Aorta (tissue), 5 donors: ENCODE measurements around the gene ACBD3. TPM values are rescaled to one million over a fixed set of nuclear protein-coding genes. Genes with fewer than 3 reads are reported as not detected.

Source experiments
- ATAC-seq: fragments of 200-7000 bp; cut with Tn5 transposase; one replicate; pipeline ENCODE4 v1.9.1; 2022; ENCODE audit warnings: moderate library complexity; ENCODE audit not compliant: low FRiP score
- DNase-seq, 2 donors: peaks; one replicate each; pipeline ENCODE4 v3.0.0-alpha.2; 2020
- H3K27ac ChIP-seq, 2 donors: one replicate each; pipeline ENCODE4 v1.5.1; 2013; ENCODE audit warnings: low read length in 2 of 2, mild to moderate bottlenecking in 2 of 2, moderate library complexity in 2 of 2, control low read depth in 1 of 2, inconsistent platforms in 1 of 2, low read depth in 1 of 2
- H3K27me3 ChIP-seq, 2 donors: one replicate each; pipeline ENCODE4 v1.6.1; 2013; ENCODE audit warnings: control low read depth in 1 of 2, low read length in 1 of 2, mild to moderate bottlenecking in 1 of 2, moderate library complexity in 1 of 2; ENCODE audit not compliant: insufficient read depth in 2 of 2, control insufficient read depth in 1 of 2
- H3K36me3 ChIP-seq, 2 donors: one replicate each; pipeline ENCODE4 v1.6.1; 2013; ENCODE audit warnings: control low read depth in 1 of 2, low read length in 1 of 2, mild to moderate bottlenecking in 1 of 2; ENCODE audit not compliant: insufficient read depth in 2 of 2, control insufficient read depth in 1 of 2
- H3K4me1 ChIP-seq, 2 donors: one replicate each; pipeline ENCODE4 v1.6.1; 2013; ENCODE audit warnings: low read length in 2 of 2, control low read depth in 1 of 2, mild to moderate bottlenecking in 1 of 2, moderate library complexity in 1 of 2; ENCODE audit not compliant: insufficient read depth in 2 of 2, control insufficient read depth in 1 of 2
- H3K4me3 ChIP-seq, 2 donors: one replicate each; pipeline ENCODE4 v1.5.1; 2013; ENCODE audit warnings: low read length in 2 of 2, control low read depth in 1 of 2, mild to moderate bottlenecking in 1 of 2
- H3K9me3 ChIP-seq: one replicate; pipeline ENCODE4 v1.6.1; 2013; ENCODE audit warnings: mild to moderate bottlenecking, low read length; ENCODE audit not compliant: control insufficient read depth
- WGBS, 2 donors: extraction: QIAGEN DNeasy Blood & Tissue Kit; methylation state at CpG; one replicate each; pipeline ENCODE4 v1.1.7; 2013; 5-methylcytosine and 5-hydroxymethylcytosine counted together
- intact Hi-C, 2 donors: fragments of 100-400 bp; cut with DNase I; formaldehyde crosslinking; loops; one replicate each; pipeline versions ENCODE4 v1.14.2 to v1.15.0; 2022
- polyA plus RNA-seq, 2 donors: library from polyadenylated mRNA; stranded (reverse); fragments of 200-250 nt; gene quantifications; one replicate each; pipeline ENCODE4 v1.2.3, GENCODE V29; 2013
- total RNA-seq, 2 donors: library from RNA; stranded (reverse); fragmentation: NEBNext Ultra II Directional; extraction: Animal tissue kit (Norgen Biotek cat#: 25700); gene quantifications; one replicate each; pipeline ENCODE4 v1.2.1, GENCODE V29; 2021
- donor health status: healthy with polysubstance abuse.
- donor health status: Bipolar disorder and iron deficiency.
- donor health status: DM: no; HTN: no; CAD: no.
- donor health status: DM: no; HTN: no; CAD: no.
- donor health status: DM: yes; HTN: yes; CAD: no.

ACBD3 gene
- total and polyA plus RNA-seq, 4 donors: 14.2 to 45.5 (median 33.5) TPM

DNA sequence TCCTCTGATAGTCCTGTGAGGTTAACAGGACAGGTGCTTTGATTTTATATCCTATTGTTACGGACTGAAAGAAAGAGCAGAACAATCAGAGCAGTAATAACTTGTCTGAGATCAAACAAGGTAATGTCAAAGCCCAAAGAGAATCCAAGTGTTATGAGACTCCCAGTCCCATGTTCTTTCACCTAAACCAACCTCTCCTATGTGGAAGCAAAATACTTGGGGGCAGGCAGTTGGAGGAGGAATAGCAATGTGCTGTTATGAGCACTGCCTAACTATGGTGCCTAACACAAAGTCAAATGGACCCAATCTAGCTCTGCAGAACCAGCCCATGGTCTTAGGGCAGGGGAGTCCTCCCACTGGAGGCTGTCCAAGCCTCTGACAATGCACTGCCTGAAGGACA, 28.1 kb downstream of the ACBD3 start:
- Histone ChIP-seq H3K27ac (peak overlapping the region in 1 of 2 donors; percentile 57), H3K27me3 (no peaks in the 10 kb centered on the region), H3K9me3 (no peaks in the 10 kb centered on the region), H3K4me1 (no peaks in the 10 kb centered on the region), H3K36me3 (peaks cover 7 to 15% of the 10 kb centered on the region in 2 donors), H3K4me3 (no peak overlapping the region)
- intact Hi-C loops: no loop called here
- DNase-seq (no peak), ATAC-seq (no peak)
- 80 to 86% methylated on average over 1 of the region's 1 CpG for WGBS, 2 donors

DNA sequence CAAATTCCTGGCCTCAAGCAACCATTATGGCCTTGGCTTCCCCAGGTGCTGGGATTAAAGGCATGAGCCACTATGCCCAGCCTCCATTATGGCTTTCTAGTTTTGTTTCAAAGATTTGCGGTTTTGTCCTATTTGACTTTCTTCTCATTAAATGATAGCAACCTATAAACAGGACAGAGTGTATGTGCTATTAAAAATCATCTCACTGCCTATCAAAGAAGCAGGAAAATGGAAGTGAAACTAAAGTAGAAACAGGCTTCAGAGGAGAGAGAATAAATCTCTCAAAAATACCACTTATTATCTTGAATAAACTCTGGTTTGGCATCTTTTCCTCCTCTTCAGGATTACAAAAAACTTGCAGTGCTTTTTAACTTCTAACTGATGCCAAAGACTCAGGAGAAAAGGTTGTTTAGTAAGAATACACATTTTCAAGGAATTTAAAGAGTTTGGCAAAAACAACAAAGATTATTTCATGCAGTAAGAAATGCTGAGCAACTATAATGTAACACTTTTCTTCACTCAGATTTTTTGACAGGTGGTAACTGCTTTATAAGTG, 28.7 kb downstream of the ACBD3 start:
- 31 to 53% methylated on average over 1 of the region's 1 CpG for WGBS, 2 donors
- no peak overlapping the region for H3K4me3 ChIP-seq
- no peak for DNase-seq
- no peaks in the 10 kb centered on the region for H3K4me1 ChIP-seq
- no peak overlapping the region for H3K27ac ChIP-seq
- peaks cover 7 to 16% of the 10 kb centered on the region in 2 donors for H3K36me3 ChIP-seq
- no peaks in the 10 kb centered on the region for H3K27me3 ChIP-seq
- no peak for ATAC-seq
- intact Hi-C loops: no loop called here
- no peaks in the 10 kb centered on the region for H3K9me3 ChIP-seq

DNA sequence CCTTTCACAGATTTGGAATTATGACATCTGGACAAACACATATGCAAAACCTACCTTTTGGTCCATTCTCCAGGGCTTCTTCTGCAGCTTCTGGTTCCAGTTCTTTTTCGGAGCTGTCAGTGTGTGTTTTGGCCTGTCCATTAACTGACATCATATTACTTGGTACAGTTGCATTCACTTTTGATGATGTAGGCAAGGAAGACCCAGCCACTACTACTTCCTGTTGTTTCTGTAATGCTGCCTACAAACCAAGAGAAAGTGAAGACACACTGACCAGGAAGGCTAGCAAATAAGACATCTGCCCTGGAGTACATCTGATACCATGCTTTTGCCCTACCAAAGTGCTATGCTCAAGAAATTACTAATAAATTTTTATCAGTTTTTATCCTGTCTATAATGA, 31.9 kb downstream of the ACBD3 start:
- Histone ChIP-seq H3K9me3 (no peaks in the 10 kb centered on the region), H3K27me3 (no peaks in the 10 kb centered on the region), H3K36me3 (peaks cover 5 to 14% of the 10 kb centered on the region in 2 donors), H3K4me1 (no peaks in the 10 kb centered on the region), H3K4me3 (no peak overlapping the region), H3K27ac (no peak overlapping the region)
- WGBS, 2 donors: 3 to 5% methylated on average over 1 of the region's 1 CpG
- no peak for ATAC-seq
- no peak for DNase-seq
- intact Hi-C loops: no loop called here

DNA sequence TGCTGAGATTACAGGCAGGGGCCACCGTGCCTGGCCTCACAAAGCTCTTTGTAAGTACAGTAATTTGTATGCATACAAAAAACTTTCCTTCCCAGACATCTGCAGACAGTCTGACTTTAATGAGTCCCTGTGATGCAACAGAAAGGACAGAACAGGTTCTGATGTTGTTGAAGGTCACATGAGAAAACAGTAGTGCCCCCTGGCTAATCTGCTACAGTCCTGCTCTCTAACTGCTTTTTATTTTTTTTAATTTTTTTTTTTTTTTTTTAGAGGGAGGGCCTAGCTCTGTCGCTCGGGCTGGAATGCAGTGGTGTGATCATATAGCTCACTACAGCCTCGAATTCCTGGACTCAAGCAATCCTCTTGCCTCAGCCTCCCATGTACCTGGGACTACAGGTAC, 36.7 kb downstream of the ACBD3 start:
- no peaks in the 10 kb centered on the region for H3K27me3 ChIP-seq
- H3K4me1 ChIP-seq: no peaks in the 10 kb centered on the region
- peaks cover 5 to 12% of the 10 kb centered on the region in 2 donors for H3K36me3 ChIP-seq
- DNase-seq (no peak), ATAC-seq (no peak)
- 61 to 65% methylated on average over 4 of the region's 4 CpGs for WGBS, 2 donors
- intact Hi-C loops: no loop called here
- H3K9me3 ChIP-seq: no peaks in the 10 kb centered on the region
- H3K27ac ChIP-seq: no peak overlapping the region
- H3K4me3 ChIP-seq: no peak overlapping the region

DNA sequence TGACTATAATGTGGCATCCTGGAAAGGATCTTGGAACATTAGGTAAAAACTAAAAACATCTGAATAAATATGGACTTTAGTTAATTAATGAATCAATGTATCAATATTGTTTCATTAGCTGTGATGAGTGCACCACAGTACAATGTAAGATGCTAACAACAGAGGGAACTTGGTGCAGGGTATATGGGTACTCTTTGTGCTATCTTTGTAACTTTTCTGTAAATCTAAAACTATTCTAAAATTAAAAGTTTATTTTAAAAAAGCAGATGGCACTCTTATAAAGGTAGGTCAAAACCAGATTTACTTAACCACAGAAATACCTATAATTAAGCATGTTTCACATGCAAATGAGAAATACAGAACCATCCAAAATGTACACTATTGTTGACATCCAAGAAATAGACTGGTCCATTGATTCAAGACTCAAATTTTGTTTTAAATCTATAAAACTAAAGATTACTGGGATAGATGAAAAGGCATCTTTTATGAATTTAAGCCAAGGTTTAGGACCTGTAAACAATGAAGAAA, 38.4 kb downstream of the ACBD3 start:
- Histone ChIP-seq H3K36me3 (peaks cover 5% of the 10 kb centered on the region in 2 donors), H3K9me3 (no peaks in the 10 kb centered on the region), H3K27ac (no peak overlapping the region), H3K4me1 (no peaks in the 10 kb centered on the region), H3K27me3 (no peaks in the 10 kb centered on the region), H3K4me3 (no peak overlapping the region)
- DNase-seq (no peak), ATAC-seq (no peak)
- intact Hi-C loops: no loop called here

DNA sequence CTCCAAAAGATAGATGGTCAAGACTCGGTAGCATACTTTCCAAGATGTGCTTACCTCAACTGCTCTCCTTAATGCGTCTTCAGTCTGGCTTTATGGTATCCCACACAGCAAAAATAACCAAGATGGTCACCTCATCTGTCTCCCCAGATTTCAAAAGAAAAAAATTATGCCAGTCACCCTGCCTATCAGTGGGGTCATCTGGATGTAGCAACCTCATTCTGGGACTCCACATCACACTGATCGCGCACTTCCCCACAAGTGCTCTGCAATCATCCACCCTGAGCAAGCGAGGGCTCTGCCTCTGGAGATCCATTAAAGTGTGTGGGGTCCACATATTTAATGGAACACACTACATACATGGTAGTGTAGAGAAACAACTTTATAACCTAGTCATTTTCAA, 42.5 kb downstream of the ACBD3 start:
- DNase-seq (no peak), ATAC-seq (no peak)
- Histone ChIP-seq H3K27ac (no peak overlapping the region), H3K9me3 (no peaks in the 10 kb centered on the region), H3K27me3 (no peaks in the 10 kb centered on the region), H3K4me3 (no peak overlapping the region), H3K36me3 (peaks cover 0 to 3% of the 10 kb centered on the region in 2 donors), H3K4me1 (no peaks in the 10 kb centered on the region)
- intact Hi-C loops: loop anchor here in 1 of 2 donors (5.0 kb wide), 1 partner anchor 38 kb away; no protein-coding TSS in a partner anchor
- 86 to 89% methylated on average over 5 of the region's 5 CpGs for WGBS, 2 donors

DNA sequence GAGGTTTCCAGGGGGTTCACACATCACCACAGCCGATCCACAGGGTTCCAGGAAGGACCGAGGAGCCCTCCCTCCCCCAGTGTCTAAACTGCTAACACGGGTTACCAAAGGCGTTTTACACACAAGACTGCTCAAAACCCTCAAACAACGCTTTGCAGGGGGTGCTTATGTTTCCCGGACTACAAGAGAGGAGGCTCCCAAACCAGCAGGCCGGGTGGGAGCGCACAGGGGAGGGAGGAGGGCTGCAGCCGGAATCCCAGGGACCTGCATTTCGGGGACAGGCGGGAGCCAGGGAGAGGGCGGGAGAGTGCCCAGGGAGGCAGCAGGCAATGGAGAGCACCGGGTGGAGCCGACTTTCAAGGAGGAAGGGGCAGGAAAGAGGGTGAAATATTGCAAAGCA, 50.8 kb downstream of the ACBD3 start:
- ATAC-seq (no peak), DNase-seq (peak in 1 of 2 donors; percentile 68)
- intact Hi-C loops: no loop called here
- H3K4me1 ChIP-seq: no peaks in the 10 kb centered on the region
- no peaks in the 10 kb centered on the region for H3K36me3 ChIP-seq
- WGBS, 2 donors: 55 to 56% methylated on average over 14 of the region's 14 CpGs
- no peak overlapping the region for H3K27ac ChIP-seq
- no peaks in the 10 kb centered on the region for H3K27me3 ChIP-seq
- no peak overlapping the region for H3K4me3 ChIP-seq
- no peaks in the 10 kb centered on the region for H3K9me3 ChIP-seq

DNA sequence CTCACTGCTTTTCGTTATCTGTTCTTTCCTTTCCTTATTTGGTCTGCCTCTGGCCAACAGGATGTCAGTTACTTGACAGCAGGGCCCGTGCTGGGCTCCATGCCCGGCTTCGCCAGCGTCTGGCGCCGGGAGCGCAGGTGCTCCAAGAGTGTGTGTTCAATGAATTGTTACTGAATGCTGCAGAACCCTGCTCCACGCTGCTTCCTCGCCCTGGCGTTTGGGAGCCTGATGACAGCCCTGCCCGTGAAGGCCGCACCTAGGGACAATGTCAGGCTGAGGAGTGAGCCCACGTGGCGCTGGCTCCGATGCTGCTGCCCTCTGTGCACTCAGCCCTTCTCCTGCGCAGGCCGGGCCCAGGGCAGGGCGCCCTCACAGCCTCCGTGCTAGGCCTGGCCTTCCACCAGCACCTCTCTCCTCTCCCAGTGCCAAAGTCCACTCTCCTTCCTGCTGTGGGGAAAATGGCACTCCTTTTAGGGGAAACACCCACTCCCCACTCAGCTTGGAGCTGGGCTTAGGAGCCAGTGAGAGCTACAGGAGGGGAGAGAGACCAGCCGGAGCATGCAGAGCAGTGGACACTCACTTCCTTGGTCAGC, 51.4 kb downstream of the ACBD3 start:
- Histone ChIP-seq H3K27ac (no peak overlapping the region), H3K4me3 (no peak overlapping the region), H3K9me3 (no peaks in the 10 kb centered on the region), H3K27me3 (no peaks in the 10 kb centered on the region), H3K36me3 (no peaks in the 10 kb centered on the region), H3K4me1 (no peaks in the 10 kb centered on the region)
- DNase-seq: peak in 1 of 2 donors; percentile 75
- intact Hi-C loops: no loop called here
- ATAC-seq: peak; percentile 60
- 5 to 6% methylated on average over 21 of the region's 21 CpGs for WGBS, 2 donors
